PC-9 (cell line): ENCODE measurements around the gene EXOC7.

Experiments
- CTCF ChIP-seq: fragments of 200-600 bp; sonication (generic); conservative IDR thresholded peaks from 2 replicates; pipeline ENCODE4 v1.6.1; 2017; ENCODE audit warnings: mixed run types, antibody characterized with exemption, mild to moderate bottlenecking, moderate library complexity
- EZH2 ChIP-seq: fragments of 200-600 bp; sonication (generic); IDR thresholded peaks from 2 replicates; pipeline ENCODE4 v1.8.0; 2017; ENCODE audit warnings: antibody characterized with exemption, low read depth

GRCh38 chr17:76146053-76146851, 42.7 kb upstream of the EXOC7 start:
- TF ChIP-seq CTCF (no peak), EZH2 (no peak)
